Esophagus squamous epithelium (tissue), 5 donors: ENCODE data around the gene CD37. TPM values are rescaled to one million over a fixed set of nuclear protein-coding genes. Genes with fewer than 3 reads are reported as not detected.

ENCODE experiments used
- DNase-seq: peaks from one replicate; lab custom pipeline; 2025; lab: John Stamatoyannopoulos, UW
- H3K27ac ChIP-seq, 4 donors: fragments of 200-600 bp; sonication (generic); one replicate each; pipeline ENCODE4 v1.5.1; 2016 to 2019; ENCODE audit warnings: mild to moderate bottlenecking in 1 of 4
- H3K27me3 ChIP-seq, 4 donors: fragments of 200-600 bp; sonication (generic); 1 replicate in 3 of 4; 2 replicates in 1 of 4; pipeline versions ENCODE4 v1.5.1 to v1.6.0; 2017 to 2021; ENCODE audit warnings: antibody characterized with exemption in 1 of 4
- H3K36me3 ChIP-seq, 3 donors: fragments of 200-600 bp; sonication (generic); one replicate each; pipeline ENCODE4 v1.5.1; 2016 to 2019
- H3K4me1 ChIP-seq, 3 donors: fragments of 200-600 bp; sonication (generic); one replicate each; pipeline ENCODE4 v1.5.1; 2017 to 2019
- H3K4me3 ChIP-seq, 4 donors: fragments of 200-600 bp; sonication (generic); 1 replicate in 3 of 4; 2 replicates in 1 of 4; pipeline ENCODE4 v1.5.1; 2016 to 2019; ENCODE audit warnings: mild to moderate bottlenecking in 2 of 4, moderate library complexity in 1 of 4
- H3K9me3 ChIP-seq, 3 donors: fragments of 200-600 bp; sonication (generic); one replicate each; pipeline ENCODE4 v1.5.1; 2016 to 2019
- CTCF ChIP-seq, 6 experiments: fragments of 450-650 bp in 4 of 6; fragments of 200-600 bp in 2 of 6; sonication (generic) in 2 of 6; IDR thresholded peaks; one replicate each; pipeline ENCODE4 v1.5.1; 2016 to 2019; ENCODE audit warnings: antibody characterized with exemption in 6 of 6, mild to moderate bottlenecking in 4 of 6, moderate library complexity in 4 of 6
- POLR2A ChIP-seq, 4 donors: fragments of 450-650 bp; IDR thresholded peaks; one replicate each; pipeline ENCODE4 v1.6.1; 2017; ENCODE audit warnings: antibody characterized with exemption in 4 of 4, mild to moderate bottlenecking in 4 of 4, moderate library complexity in 3 of 4
- WGBS, 2 donors: methylation state at CpG; one replicate each; pipeline ENCODE4 v1.1.5; 2018; 5-methylcytosine and 5-hydroxymethylcytosine counted together
- intact Hi-C: fragments of 100-400 bp; cut with DNase I; formaldehyde crosslinking; loops from one replicate; pipeline ENCODE4 v1.15.0; 2022
- total RNA-seq, 4 donors: library from RNA; depleted of rRNA; stranded (reverse); fragments of >200 nt; gene quantifications; one replicate each; pipeline ENCODE4 v1.1.0, GENCODE V29; 2016
- donor health status: DM: yes; HTN: yes; CAD: no.

The CD37 gene
- total RNA-seq, 4 donors from 2014 or later = 3.1 to 21.4 (median 5.3) TPM

- Histone ChIP-seq H3K36me3 (peaks cover 0 to 43% (median 4%) of the 10 kb centered on the region in 3 donors), H3K27me3 (no peaks in the 10 kb centered on the region), H3K4me1 (peaks cover 19 to 52% (median 27%) of the 10 kb centered on the region in 3 donors), H3K9me3 (no peaks in the 10 kb centered on the region), H3K4me3 (peak overlapping the region; percentile 28 to 67 (median 46)), H3K27ac (peak overlapping the region; percentile 77 to 95 (median 89))
- 21 to 23% methylated on average over 30 to 33 of the region's 36 CpGs for WGBS, 2 donors
- intact Hi-C loops = no loop called here
- DNase-seq = no peak
- no peak for TF ChIP-seq CTCF (IDR thresholded peaks at IDR 0.05)
- TF ChIP-seq POLR2A (IDR thresholded peaks at IDR 0.05) = no peak
Measured at GRCh38 chr19:49340069-49340864, 5.1 kb downstream of the CD37 start.

DNA sequence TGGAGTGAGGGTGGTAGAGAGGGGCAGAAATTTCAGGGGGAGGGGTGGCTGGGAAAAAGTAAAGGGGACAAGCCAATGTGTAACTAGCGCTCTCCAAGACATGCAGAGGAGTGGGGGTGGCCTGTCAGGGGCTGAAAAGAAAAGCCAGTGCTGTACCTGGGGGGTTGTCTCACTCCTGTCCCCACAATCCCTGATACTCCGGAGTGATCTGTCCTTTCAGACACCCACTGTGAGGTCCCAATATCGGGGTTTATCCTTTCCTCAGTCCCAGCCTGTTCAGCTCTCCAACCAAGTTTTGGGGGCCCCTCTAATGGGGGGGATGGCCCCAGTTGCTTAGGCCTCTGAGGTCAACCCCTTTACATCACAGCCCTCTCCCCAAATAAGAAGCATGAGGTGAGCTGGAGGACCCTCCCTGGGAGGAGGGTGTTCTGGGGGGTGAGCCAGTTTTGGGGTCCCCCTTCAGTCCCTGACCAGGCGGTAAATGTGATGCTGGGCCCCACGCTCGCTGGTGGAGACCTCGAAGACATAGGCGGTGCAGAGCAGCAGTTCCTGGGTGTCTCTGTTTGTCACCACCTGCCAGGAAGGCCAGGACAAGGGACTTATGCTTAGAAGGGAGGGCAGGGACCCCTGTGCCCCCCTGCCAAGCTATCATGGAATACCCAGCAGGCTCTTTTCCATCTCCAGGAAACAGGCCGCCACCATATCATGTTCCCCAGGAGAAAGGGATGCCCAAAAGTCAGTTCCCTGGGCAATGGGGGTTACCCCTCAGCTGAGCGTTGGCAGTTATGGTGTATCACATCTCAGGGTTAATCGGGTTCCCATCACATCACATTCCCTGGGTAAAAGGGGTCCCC is 5.9 kb downstream of the CD37 start:
- no peak overlapping the region for H3K4me3 ChIP-seq
- no peak for DNase-seq
- 82 to 96% methylated on average over 3 to 5 of the region's 11 CpGs for WGBS, 2 donors

DNA sequence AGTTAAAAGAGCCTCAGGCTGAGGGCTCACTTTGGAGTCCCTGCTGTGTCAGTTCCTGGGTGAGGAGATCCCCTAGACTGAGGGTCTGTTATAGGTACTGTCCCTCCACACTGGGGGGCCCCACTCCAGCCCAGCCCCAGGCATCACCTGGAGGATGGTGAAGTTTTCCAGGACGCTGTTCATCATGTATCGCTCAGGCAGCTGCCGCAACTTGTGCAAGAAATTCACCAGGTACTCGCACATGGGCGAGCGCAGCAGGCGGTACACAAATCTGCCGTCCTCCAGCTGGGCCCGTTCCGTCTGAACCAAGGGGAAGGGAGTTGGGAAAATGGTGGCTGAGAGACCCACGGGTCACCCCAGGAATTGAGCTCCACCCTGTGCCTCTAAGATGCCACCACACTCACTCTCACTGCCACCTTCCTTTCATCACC is 7.1 kb downstream of the CD37 start:
- H3K36me3 ChIP-seq = peaks cover 0 to 64% (median 4%) of the 10 kb centered on the region in 3 donors
- no peak overlapping the region for H3K4me3 ChIP-seq
- H3K4me1 ChIP-seq = peaks cover 19 to 40% (median 27%) of the 10 kb centered on the region in 3 donors
- H3K9me3 ChIP-seq = no peaks in the 10 kb centered on the region
- no peaks in the 10 kb centered on the region for H3K27me3 ChIP-seq
- H3K27ac ChIP-seq = no peak overlapping the region
- TF ChIP-seq POLR2A (IDR thresholded peaks at IDR 0.05) = no peak
- no peak for TF ChIP-seq CTCF (IDR thresholded peaks at IDR 0.05)
- no peak for DNase-seq
- intact Hi-C loops = no loop called here
- WGBS, 2 donors = 73 to 80% methylated on average over 1 to 5 of the region's 11 CpGs

More for the DNA sequence above, 5.9 kb downstream of the CD37 start:
- peaks cover 19 to 50% (median 27%) of the 10 kb centered on the region in 3 donors for H3K4me1 ChIP-seq
- H3K27ac ChIP-seq = peak overlapping the region; percentile 77 to 95 (median 89)
- intact Hi-C loops = no loop called here
- TF ChIP-seq CTCF (IDR thresholded peaks at IDR 0.05) = no peak
- TF ChIP-seq POLR2A (IDR thresholded peaks at IDR 0.05) = no peak
- H3K9me3 ChIP-seq = no peaks in the 10 kb centered on the region
- peaks cover 0 to 51% (median 4%) of the 10 kb centered on the region in 3 donors for H3K36me3 ChIP-seq
- no peaks in the 10 kb centered on the region for H3K27me3 ChIP-seq

DNA sequence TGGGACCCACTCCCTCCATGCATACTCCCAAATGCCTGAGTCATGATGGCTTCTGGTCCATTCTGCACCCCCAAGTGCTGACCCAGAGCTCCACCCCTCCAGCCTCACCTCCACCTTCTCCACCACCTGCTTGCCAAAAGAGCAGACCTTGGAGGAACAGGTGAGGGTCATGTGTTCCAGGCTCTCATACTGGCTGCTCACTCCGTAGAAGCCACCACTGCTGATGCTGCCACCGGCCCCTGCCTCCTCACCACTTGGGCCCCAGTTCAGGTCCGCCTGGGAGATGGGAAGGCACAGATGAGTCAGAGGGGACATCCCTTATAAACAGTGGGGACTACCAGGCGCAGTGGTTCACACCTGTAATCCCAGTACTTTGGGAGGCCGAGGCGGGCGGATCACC is 7.9 kb downstream of the CD37 start:
- no peaks in the 10 kb centered on the region for H3K9me3 ChIP-seq
- H3K27me3 ChIP-seq = no peaks in the 10 kb centered on the region
- no peak for DNase-seq
- 83 to 90% methylated on average over 2 to 4 of the region's 7 CpGs for WGBS, 2 donors
- no peak overlapping the region for H3K4me3 ChIP-seq
- no peak overlapping the region for H3K27ac ChIP-seq
- peaks cover 0 to 72% (median 4%) of the 10 kb centered on the region in 3 donors for H3K36me3 ChIP-seq
- peaks cover 16 to 32% (median 23%) of the 10 kb centered on the region in 3 donors for H3K4me1 ChIP-seq
- intact Hi-C loops = no loop called here
- no peak for TF ChIP-seq CTCF (IDR thresholded peaks at IDR 0.05)
- TF ChIP-seq POLR2A (IDR thresholded peaks at IDR 0.05) = no peak
